Uterus (tissue), 4 donors: ENCODE results near the gene SAFB. TPM values are rescaled to one million over a fixed set of nuclear protein-coding genes. Genes with fewer than 3 reads are reported as not detected.

Experiments
- DNase-seq, 2 donors: peaks; one replicate each; pipeline ENCODE4 v3.0.0-alpha.2; 2019 to 2020
- H3K27ac ChIP-seq, 2 donors: fragments of 200-600 bp; sonication (generic); 1 replicate in 1 of 2; 2 replicates in 1 of 2; pipeline ENCODE4 v1.5.1; 2016 to 2018
- H3K27me3 ChIP-seq, 2 donors: fragments of 200-600 bp; sonication (generic); one replicate each; pipeline ENCODE4 v1.5.1; 2018 to 2019; ENCODE audit warnings: control low read depth in 1 of 2
- H3K36me3 ChIP-seq, 2 donors: fragments of 200-600 bp; sonication (generic); one replicate each; pipeline ENCODE4 v1.5.1; 2019; ENCODE audit warnings: control low read depth in 1 of 2
- H3K4me1 ChIP-seq, 2 donors: fragments of 200-600 bp; sonication (generic); one replicate each; pipeline ENCODE4 v1.5.1; 2018 to 2019; ENCODE audit warnings: control low read depth in 1 of 2
- H3K4me3 ChIP-seq, 2 donors: fragments of 200-600 bp; sonication (generic); 1 replicate in 1 of 2; 2 replicates in 1 of 2; pipeline ENCODE4 v1.5.1; 2018 to 2019; ENCODE audit warnings: mild to moderate bottlenecking in 1 of 2
- H3K9me3 ChIP-seq, 2 donors: fragments of 200-600 bp; sonication (generic); one replicate each; pipeline ENCODE4 v1.5.1; 2019; ENCODE audit warnings: control low read depth in 1 of 2
- CTCF ChIP-seq, 4 experiments: fragments of 200-600 bp in 2 of 4; fragments of 450-650 bp in 2 of 4; sonication (generic) in 2 of 4; IDR thresholded peaks; one replicate each; pipeline ENCODE4 v1.5.1; 2016 to 2019; ENCODE audit warnings: antibody characterized with exemption in 4 of 4, mild to moderate bottlenecking in 2 of 4, moderate library complexity in 1 of 4
- POLR2A ChIP-seq, 2 donors: fragments of 450-650 bp; IDR thresholded peaks; one replicate each; pipeline ENCODE4 v1.6.1; 2016; ENCODE audit warnings: antibody characterized with exemption in 2 of 2, mild to moderate bottlenecking in 1 of 2, moderate library complexity in 1 of 2
- intact Hi-C: fragments of 100-400 bp; cut with DNase I; formaldehyde crosslinking; loops from one replicate; pipeline ENCODE4 v1.15.1; 2023; ENCODE audit warnings: low total_unique reads
- total RNA-seq, 4 donors: library from RNA; depleted of rRNA in 3 of 4; stranded (reverse); fragments of >200 nt in 3 of 4; gene quantifications; one replicate each; pipeline versions ENCODE4 v1.1.0 to v1.2.4, GENCODE V29; 2014 to 2023
- donor health status: DM: yes; HTN: yes; CAD: no.

SAFB gene
- total RNA-seq, 4 donors from 2014 or later = 35.9 to 129 (median 97.4) TPM

- H3K27ac ChIP-seq = no peak overlapping the region
- TF ChIP-seq CTCF (IDR thresholded peaks at IDR 0.05) (no peak), POLR2A (IDR thresholded peaks at IDR 0.05) (no peak)
- H3K4me3 ChIP-seq = no peak overlapping the region
- DNase-seq = no peak
- no peaks in the 10 kb centered on the region for H3K27me3 ChIP-seq
- H3K4me1 ChIP-seq = peaks cover 0 to 21% of the 10 kb centered on the region in 2 donors
- H3K36me3 ChIP-seq = no peaks in the 10 kb centered on the region
- intact Hi-C loops = no loop called here
- no peaks in the 10 kb centered on the region for H3K9me3 ChIP-seq
Measured at GRCh38 chr19:5617080-5617479, 5.8 kb upstream of the SAFB start.

GRCh38 chr19:5618591-5618990 is 4.3 kb upstream of the SAFB start:
- H3K4me1 ChIP-seq = peaks cover 0 to 21% of the 10 kb centered on the region in 2 donors
- no peak overlapping the region for H3K4me3 ChIP-seq
- H3K9me3 ChIP-seq = no peaks in the 10 kb centered on the region
- H3K36me3 ChIP-seq = no peaks in the 10 kb centered on the region
- no peak for DNase-seq
- no peak overlapping the region for H3K27ac ChIP-seq
- TF ChIP-seq CTCF (IDR thresholded peaks at IDR 0.05) (no peak), POLR2A (IDR thresholded peaks at IDR 0.05) (no peak)
- no peaks in the 10 kb centered on the region for H3K27me3 ChIP-seq
- intact Hi-C loops = no loop called here

GRCh38 chr19:5619946-5620345 is 2.9 kb upstream of the SAFB start:
- no peak for TF ChIP-seq CTCF (IDR thresholded peaks at IDR 0.05)
- no peak for TF ChIP-seq POLR2A (IDR thresholded peaks at IDR 0.05)
- H3K4me3 ChIP-seq = no peak overlapping the region

GRCh38 chr19:5621311-5621944 is 1.5 kb upstream of the SAFB start:
- intact Hi-C loops = loop anchor here (10.0 kb wide), 1 partner anchor 53 kb away; no protein-coding TSS in a partner anchor
- H3K27me3 ChIP-seq = no peaks in the 10 kb centered on the region
- H3K4me1 ChIP-seq = peaks cover 0 to 34% of the 10 kb centered on the region in 2 donors
- no peaks in the 10 kb centered on the region for H3K9me3 ChIP-seq
- peak; percentile 45 to 72 for DNase-seq
- no peak for TF ChIP-seq POLR2A (IDR thresholded peaks at IDR 0.05)
- no peak for TF ChIP-seq CTCF (IDR thresholded peaks at IDR 0.05)
- peak overlapping the region; percentile 93 to 98 for H3K27ac ChIP-seq
- peak overlapping the region; percentile 68 to 98 for H3K4me3 ChIP-seq
- H3K36me3 ChIP-seq = no peaks in the 10 kb centered on the region

More at GRCh38 chr19:5619946-5620345, 2.9 kb upstream of the SAFB start:
- Histone ChIP-seq H3K9me3 (no peaks in the 10 kb centered on the region), H3K36me3 (no peaks in the 10 kb centered on the region), H3K4me1 (peaks cover 0 to 25% of the 10 kb centered on the region in 2 donors), H3K27ac (peak overlapping the region in 1 of 2 donors; percentile 93), H3K27me3 (no peaks in the 10 kb centered on the region)
- no peak for DNase-seq
- intact Hi-C loops = loop anchor here (10.0 kb wide), 1 partner anchor 55 kb away; no protein-coding TSS in a partner anchor

GRCh38 chr19:5621945-5622464 is 878 bp upstream of the SAFB start:
- peaks cover 2 to 34% of the 10 kb centered on the region in 2 donors for H3K4me1 ChIP-seq
- intact Hi-C loops = loop anchor here (10.0 kb wide), 1 partner anchor 53 kb away; no protein-coding TSS in a partner anchor

More at GRCh38 chr19:5621945-5622464, 878 bp upstream of the SAFB start:
- H3K36me3 ChIP-seq = no peaks in the 10 kb centered on the region
- H3K4me3 ChIP-seq = peak overlapping the region; percentile 68 to 98
- TF ChIP-seq POLR2A (IDR thresholded peaks at IDR 0.05) (no peak), CTCF (IDR thresholded peaks at IDR 0.05) (no peak)
- no peaks in the 10 kb centered on the region for H3K9me3 ChIP-seq
- H3K27me3 ChIP-seq = no peaks in the 10 kb centered on the region
- peak overlapping the region; percentile 93 to 98 for H3K27ac ChIP-seq
- DNase-seq = peak; percentile 38 to 43
